Measurements from ENCODE around the gene RNF167.

The RNF167 gene

DNA sequence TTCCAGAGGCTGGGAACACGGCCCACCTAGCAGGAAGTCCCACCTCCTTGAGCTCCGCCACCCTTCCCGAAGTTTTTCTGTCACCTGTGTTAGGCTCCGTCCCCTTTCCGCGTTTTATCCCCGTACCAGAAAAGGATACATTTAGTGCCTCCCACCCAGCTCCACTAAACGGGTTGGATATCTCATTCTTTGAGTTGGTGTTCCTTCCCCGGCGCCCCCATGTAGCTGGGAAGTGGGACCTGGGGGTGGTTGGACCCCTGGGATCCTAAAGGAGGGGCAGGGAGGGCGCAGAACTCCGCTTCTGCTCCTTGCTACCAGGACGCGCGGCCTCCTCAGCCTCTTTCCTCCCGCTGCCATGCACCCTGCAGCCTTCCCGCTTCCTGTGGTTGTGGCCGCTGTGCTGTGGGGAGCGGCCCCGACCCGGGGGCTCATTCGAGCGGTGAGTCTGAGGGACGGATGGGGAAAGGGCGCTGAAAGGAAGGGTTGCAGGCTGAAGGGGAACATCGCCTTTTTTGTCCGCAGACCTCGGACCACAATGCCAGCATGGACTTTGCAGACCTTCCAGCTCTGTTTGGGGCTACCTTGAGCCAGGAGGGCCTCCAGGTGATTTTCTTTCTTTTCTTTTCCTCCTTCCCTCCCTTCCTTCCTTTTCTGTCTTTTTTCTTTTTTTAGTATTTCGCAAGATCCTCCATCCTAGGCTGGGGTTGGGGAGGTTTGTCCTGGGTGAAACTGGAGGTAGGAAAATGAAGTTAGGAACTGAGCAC lies 669 bp downstream of the RNF167 start:
- no peak for DNase-seq

DNA sequence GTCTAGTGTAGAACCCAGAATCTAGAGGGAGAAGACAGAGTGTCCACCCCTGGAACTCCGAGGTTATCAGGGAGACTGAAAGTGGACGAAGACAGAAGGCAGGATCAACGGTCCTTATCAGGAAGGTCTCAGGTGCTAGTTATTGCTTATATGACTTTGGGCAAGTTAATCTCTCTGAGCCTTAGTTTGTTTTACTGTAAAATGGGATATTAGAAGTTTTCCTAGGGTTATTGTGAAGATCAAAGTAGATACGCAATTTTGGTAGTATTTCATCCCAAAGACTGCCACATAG lies 1.2 kb downstream of the RNF167 start:
- peak; percentile 23 for DNase-seq

DNA sequence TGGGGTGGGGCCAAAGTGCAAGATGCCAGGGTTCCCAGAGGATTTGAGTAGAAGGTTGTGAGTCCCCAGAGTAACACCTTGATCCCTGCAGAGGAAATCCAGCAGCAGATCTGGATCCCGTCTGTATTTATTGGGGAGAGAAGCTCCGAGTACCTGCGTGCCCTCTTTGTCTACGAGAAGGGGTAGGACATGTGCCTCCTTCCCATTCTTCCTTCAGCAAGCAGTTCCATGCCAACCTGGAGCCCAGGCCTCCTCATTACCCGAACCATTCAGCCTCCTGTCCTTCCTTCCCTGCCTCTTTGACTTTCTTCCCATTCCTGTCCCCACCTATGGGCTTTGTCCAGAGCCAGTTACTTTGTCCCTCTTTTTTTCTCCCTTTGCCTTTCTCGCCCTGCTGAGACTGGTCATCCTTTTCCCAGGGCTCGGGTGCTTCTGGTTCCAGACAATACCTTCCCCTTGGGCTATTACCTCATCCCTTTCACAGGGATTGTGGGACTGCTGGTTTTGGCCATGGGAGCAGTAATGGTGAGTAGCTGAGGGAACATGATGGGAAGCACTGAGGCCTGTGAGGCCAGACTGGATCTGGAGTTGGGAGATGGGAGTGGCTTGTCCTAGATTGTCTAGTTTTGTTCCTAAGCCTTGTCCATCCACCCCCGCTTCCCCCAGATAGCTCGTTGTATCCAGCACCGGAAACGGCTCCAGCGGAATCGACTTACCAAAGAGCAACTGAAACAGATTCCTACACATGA lies 2.9 kb downstream of the RNF167 start:
- DNase-seq = no peak

DNA sequence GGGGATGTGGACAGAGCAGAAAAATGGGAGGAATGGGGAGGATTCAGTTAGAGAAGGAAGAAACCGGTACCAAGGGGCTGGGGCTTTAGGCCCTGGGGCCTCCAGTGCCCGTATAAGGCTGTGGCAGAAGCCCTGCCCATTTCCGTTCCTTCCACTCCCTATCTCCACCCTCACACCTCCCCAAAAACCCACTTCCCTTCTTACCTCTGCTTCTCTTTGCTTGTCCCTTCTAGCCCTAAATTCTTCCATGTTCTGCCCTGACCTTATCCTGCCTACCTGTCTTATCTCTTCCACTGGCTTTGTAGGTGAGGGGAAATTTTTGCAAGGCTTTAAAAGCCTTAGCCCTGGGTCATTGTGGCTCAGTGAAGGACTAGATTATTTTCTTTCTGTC lies 4.1 kb downstream of the RNF167 start:
- DNase-seq = peak; percentile 76

- DNase-seq = peak; percentile 23
Observed at GRCh38 chr17:4944554-4945175, 4.6 kb downstream of the RNF167 start.

DNA sequence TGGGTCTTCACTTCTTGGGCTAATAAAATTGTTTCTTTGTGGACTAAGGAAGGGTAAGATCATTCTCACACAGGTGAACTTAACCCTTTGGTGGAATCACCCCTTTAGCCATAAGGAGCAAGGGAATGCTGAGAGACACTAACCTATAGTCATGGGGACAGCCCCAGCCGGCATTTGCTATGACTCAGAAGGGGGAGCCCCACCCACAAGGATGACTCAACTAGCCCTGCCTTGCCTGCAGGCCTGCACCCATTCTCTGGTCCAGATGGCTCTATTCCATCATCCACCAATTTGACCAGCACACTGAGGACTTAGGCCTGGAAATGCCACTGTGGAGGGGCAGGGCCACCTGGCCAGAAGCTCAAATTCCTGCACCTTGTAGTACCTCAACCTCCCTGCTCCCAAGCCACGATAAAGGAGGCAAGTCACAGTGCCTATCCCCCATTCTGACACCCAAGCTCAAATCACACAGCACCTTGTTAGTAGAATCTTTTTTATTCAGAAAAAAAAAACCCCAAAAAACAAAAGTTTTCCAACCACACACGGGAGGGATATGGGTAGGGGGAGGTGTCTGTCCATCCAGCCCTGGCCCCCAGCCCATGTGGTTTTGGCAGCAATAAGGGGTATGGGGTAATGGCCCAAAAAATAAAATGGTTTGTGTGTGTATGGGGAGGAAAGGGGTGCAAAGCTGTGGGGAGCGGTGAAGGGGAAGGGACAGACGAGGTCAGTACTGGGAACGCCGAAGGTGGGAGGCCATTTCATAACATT lies 5.3 kb downstream of the RNF167 start:
- DNase-seq = peak; percentile 87

DNA sequence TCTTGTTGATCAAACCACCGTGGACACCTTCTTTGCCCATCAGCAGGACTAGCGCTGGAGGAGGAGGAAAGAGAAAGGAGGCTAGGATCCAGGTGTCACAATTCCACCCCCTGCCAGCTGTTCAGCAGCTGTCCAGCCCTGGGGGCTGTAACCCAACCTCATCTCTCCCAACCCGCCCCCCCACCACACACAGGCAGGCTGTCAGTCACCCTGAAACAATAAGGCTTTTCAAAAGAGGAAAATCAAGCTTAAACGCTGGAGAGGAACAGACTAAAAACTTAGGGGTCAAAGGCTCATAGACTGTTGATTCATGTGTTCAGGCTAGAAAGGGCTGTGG lies 5.8 kb downstream of the RNF167 start:
- DNase-seq = no peak

DNA sequence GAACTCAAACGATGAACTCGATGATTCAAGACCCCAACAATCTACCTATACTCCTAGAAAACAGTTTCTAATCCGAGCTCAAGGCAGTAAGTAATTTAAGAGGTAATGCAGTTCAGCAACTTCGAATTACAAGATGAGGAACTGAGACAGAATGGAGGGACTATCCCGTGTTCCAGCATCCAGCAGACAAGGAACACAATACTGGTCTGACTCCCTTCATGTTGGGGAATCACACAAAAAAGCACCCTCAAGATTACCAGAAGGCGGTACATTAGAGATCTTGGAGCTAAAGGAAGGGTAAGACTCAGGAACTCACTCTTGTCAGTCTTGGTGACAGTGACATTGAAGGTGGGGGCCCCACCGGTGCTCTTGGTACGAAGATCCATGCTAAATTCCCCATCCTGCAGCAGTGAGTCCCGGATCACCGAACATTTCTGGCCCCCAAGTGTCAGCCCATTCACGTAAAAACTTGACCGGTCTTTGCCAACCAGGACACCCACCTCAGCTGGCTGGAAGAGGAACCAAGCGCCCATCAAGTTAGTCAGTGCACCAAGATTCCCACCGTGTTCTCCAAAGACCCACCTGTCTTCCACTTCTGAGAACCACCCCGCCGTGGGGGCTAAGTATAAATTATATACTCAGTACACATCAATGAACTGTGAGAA lies 6.4 kb downstream of the RNF167 start:
- peak; percentile 16 for DNase-seq

GRCh38 chr17:4947010-4947410 lies 6.9 kb downstream of the RNF167 start:
- no peak for DNase-seq

GRCh38 chr17:4947411-4948165 lies 7.5 kb downstream of the RNF167 start:
- DNase-seq = peak; percentile 61

DNA sequence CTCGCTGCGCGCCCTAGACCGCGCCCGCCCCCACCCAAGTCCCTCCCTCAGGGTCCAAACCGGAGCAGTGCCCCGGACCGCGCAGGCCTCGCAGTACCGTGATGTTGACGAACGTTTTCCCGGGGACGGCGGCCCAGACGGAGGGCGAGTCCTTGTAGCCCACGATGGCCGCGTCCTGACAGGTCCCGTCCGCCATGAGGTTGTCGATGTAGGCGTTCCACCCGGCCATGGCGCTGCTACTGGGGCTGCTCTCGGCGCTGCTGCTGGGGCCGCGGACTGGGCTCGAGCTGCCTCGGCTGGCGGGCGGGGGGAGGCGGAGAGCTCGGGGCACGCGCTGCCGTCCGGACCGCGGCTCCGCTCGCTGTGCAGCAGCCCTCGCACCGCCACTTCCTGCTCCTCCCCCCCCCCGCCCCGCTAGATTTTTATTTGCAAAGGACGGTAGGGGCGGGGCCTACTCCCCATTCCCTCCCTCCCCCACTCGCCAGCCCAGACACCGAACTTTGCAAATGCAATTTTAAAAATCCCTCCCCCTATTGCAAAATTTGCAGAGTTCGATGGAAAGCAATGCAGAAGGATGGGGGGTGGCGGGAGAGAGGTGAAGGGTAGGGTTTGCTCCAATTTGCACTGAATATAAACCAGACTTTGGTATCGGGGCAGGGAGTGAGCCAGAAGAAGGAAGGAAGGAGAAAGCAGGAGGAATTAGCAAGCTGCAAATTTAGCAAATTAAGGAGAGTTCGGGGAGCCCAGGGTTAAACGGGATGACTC lies 8.3 kb downstream of the RNF167 start, which contains the start of gene PFN1:
Gene PFN1 (minus strand): TSS at position 365 of the 765 bp plus-strand sequence. CDS start 136 bp downstream, at position 229.
- DNase-seq = peak; percentile 91

DNA sequence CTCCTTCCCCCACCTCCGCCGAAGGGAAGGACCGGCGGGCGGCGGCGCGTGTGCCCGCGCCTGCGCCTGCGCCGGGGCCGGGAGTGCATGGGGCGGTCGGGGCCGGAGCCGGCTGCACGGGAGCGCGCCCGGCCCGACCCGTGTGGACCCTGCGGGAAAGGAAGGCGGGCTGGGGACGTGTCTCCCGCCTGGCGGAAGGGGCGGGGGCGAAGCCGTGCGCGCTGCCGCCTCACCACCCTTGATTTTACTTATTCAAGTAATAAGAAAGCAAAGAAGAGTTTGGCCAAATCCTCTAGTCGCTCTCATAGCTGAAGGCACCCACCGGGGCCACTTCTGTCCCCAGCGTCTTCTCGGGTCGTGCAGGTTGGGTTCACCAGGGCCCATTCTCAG lies 8.9 kb downstream of the RNF167 start:
- DNase-seq = peak; percentile 84

- peak; percentile 73 for DNase-seq
Observed at GRCh38 chr17:4949321-4950074, 9.4 kb downstream of the RNF167 start.

- peak; percentile 86 for DNase-seq
Observed at GRCh38 chr17:4950075-4950745, 10.1 kb downstream of the RNF167 start.

DNA sequence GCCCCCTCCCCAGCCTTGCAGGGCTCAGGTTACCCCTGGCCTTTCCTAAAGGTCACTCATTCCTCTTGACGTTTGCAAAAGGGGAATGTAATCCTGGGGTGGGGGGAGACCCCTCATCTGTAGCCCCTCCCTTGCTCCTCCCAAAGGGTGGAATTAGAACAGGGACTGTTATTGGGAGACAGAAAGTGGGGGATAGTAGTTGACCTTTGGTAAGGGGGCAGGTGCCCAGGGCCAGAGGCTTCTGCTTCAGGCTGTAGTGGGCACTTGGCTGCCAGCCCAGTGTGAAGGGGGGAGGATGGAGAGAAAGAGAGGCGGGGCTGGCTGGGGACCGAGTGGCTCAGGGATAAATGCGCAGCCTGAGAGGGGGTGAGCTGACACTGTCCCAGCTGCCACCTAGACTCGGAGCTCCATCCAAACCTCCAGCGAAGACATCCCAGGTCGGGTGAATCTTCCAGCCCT lies 10.7 kb downstream of the RNF167 start, which contains the start of gene ENO3:
Gene ENO3 (plus strand): TSS at position 374 of the 459 bp plus-strand sequence. CDS start 711 bp downstream, outside the sequence.
- DNase-seq = peak; percentile 56

DNA sequence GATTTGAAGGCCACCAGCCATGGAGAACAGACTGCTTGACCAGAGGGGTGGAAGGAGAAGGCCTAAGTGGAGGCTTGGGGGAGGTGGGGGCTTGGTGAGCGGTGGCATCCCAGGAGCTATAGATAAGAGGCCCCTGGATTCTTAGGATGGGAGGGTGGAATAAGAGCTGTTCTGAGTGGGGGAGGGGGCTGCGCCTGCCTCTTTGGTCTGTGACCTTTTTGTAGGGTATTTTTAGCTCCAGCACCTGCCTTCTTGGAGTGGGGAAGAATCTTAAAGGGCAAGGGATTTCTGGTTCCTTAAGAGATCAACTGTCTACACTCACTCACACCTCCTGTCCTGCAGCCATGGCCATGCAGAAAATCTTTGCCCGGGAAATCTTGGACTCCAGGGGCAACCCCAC lies 11.4 kb downstream of the RNF167 start:
- DNase-seq = no peak

GRCh38 chr17:4953451-4953961 lies 13.4 kb downstream of the RNF167 start:
- no peak for DNase-seq

GRCh38 chr17:4955091-4955490 lies 15.0 kb downstream of the RNF167 start:
- DNase-seq = no peak

GRCh38 chr17:4956493-4957061 lies 16.5 kb downstream of the RNF167 start:
- peak; percentile 69 for DNase-seq

All from hematopoietic multipotent progenitor cell treated with erythropoietin and hydrocortisone succinate and interleukin-3 and kit ligand, for 8 days (in vitro differentiated cells).